Calu3 (cell line): ENCODE measurements around the gene LMTK3. TPM values are rescaled to one million over a fixed set of nuclear protein-coding genes. Genes with fewer than 3 reads are reported as not detected.

Source experiments
- Bru-seq: library from RNA; stranded (reverse); fragments of 400-500 nt; gene quantifications from one replicate; lab custom pipeline; 2021; lab: Mats Ljungman, UMichigan
- BruChase-seq, 2 experiments: library from RNA; stranded (reverse); fragments of 400-500 nt; gene quantifications; one replicate each; lab custom pipeline; 2021; lab: Mats Ljungman, UMichigan
- BruUV-seq: library from RNA; stranded (reverse); fragments of 400-500 nt; replicated peaks from 2 replicates; lab custom pipeline; 2021; lab: Mats Ljungman, UMichigan
- CTCF ChIA-PET: fragments of 300-600 bp; sonication (Branson Sonifier 250); formaldehyde crosslinking; loops from one replicate; lab custom pipeline; 2022; ENCODE audit warnings: antibody characterized with exemption; lab: Charles Lee
- DNase-seq: peaks from one replicate; pipeline ENCODE4 v3.0.0; 2022
- H3K27ac Mint-ChIP-seq: one replicate; pipeline ENCODE4 v1.8.0; 2022; ENCODE audit warnings: mixed read lengths; ENCODE audit not compliant: unreplicated experiment
- H3K27me3 Mint-ChIP-seq: one replicate; pipeline ENCODE4 v1.8.0; 2022; ENCODE audit warnings: mixed read lengths; ENCODE audit not compliant: unreplicated experiment
- H3K36me3 Mint-ChIP-seq: one replicate; pipeline ENCODE4 v1.8.0; 2022; ENCODE audit warnings: mild to moderate bottlenecking, moderate library complexity, mixed read lengths; ENCODE audit not compliant: insufficient read depth, unreplicated experiment
- H3K4me1 Mint-ChIP-seq: one replicate; pipeline ENCODE4 v1.8.0; 2022; ENCODE audit warnings: mild to moderate bottlenecking, low read depth, mixed read lengths; ENCODE audit not compliant: unreplicated experiment
- H3K4me3 Mint-ChIP-seq: one replicate; pipeline ENCODE4 v1.8.0; 2022; ENCODE audit warnings: mild to moderate bottlenecking, low read depth, moderate library complexity, mixed read lengths; ENCODE audit not compliant: unreplicated experiment
- H3K9me3 Mint-ChIP-seq: one replicate; pipeline ENCODE4 v1.8.0; 2022; ENCODE audit warnings: low read depth, mixed read lengths; ENCODE audit not compliant: unreplicated experiment
- intact Hi-C: fragments of 100-400 bp; cut with micrococcal nuclease; formaldehyde crosslinking; loops from one replicate; pipeline ENCODE4 v1.10.0; 2022; ENCODE audit not compliant: unreplicated experiment
- long read RNA-seq: library from polyadenylated mRNA; stranded (forward); transcript quantifications from one replicate; pipeline ENCODE4 v2.0.0, GENCODE V29; 2022
- total RNA-seq: library from RNA; stranded (reverse); gene quantifications from 2 replicates; pipeline ENCODE4 v1.2.3, GENCODE V29; 2022
- TF ChIP-seq, protein P1 (sequence below): fragments of 200-600 bp; IDR thresholded peaks from one replicate; pipeline ENCODE4 v1.8.0; 2022; ENCODE audit warnings: antibody characterized with exemption; ENCODE audit not compliant: unreplicated experiment

Gene LMTK3, protein sequence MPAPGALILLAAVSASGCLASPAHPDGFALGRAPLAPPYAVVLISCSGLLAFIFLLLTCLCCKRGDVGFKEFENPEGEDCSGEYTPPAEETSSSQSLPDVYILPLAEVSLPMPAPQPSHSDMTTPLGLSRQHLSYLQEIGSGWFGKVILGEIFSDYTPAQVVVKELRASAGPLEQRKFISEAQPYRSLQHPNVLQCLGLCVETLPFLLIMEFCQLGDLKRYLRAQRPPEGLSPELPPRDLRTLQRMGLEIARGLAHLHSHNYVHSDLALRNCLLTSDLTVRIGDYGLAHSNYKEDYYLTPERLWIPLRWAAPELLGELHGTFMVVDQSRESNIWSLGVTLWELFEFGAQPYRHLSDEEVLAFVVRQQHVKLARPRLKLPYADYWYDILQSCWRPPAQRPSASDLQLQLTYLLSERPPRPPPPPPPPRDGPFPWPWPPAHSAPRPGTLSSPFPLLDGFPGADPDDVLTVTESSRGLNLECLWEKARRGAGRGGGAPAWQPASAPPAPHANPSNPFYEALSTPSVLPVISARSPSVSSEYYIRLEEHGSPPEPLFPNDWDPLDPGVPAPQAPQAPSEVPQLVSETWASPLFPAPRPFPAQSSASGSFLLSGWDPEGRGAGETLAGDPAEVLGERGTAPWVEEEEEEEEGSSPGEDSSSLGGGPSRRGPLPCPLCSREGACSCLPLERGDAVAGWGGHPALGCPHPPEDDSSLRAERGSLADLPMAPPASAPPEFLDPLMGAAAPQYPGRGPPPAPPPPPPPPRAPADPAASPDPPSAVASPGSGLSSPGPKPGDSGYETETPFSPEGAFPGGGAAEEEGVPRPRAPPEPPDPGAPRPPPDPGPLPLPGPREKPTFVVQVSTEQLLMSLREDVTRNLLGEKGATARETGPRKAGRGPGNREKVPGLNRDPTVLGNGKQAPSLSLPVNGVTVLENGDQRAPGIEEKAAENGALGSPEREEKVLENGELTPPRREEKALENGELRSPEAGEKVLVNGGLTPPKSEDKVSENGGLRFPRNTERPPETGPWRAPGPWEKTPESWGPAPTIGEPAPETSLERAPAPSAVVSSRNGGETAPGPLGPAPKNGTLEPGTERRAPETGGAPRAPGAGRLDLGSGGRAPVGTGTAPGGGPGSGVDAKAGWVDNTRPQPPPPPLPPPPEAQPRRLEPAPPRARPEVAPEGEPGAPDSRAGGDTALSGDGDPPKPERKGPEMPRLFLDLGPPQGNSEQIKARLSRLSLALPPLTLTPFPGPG (N-terminal part only)
- total RNA-seq, result 1.0 and 2.4 TPM in 2 replicates
- percentile 22 among the genes with signal in this experiment for Bru-seq, nascent RNA
- BruChase-seq, experiment 1, labeled RNA remaining after a 6-hour chase, result percentile 23 among the genes with signal in this experiment
- BruChase-seq, experiment 2, labeled RNA remaining after a 2-hour chase, result percentile 20 among the genes with signal in this experiment
- long read RNA-seq, partial matches to known transcripts, result 0 of 18 reads
- long read RNA-seq, other reads (novel, unspliced or antisense), result 18 of 18 reads

DNA sequence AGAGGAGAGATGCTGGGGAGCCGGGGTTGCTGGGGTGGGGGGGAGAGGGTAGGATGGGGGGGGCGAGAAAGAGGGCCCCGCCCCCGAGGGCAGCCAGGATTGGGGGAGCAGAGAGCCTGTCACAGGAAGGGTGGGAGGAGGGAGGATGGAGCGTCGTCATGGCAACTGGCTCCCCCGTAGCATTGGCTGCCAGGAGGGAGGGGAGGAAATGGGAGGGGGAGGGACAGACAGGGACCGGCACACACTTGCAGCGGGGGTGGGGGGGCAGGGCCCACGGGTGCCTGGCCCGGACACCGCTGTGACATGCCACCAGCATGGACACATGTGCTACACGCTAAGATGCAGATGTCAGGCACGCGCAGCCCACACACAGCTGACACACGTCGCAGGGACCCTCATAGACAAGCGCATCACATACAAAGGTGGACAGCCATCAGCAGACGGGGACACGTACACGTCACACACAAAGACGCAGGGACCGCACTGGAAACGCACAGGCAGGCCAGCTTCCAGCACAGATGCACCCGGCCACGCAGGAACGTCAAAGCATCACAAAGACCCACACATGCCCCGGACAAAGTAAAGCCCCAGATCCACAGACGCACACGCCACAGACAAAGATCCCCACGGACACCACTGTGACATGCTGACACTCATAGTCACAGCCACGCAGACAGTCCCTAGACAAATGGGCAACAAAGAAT, at the start of gene LMTK3:
LMTK3 (minus strand) TSS at position 36 of the 704 bp plus-strand sequence. CDS start 259 bp downstream, outside the sequence.
- CTCF ChIA-PET, result no interaction called here
- H3K4me1 Mint-ChIP-seq, result peaks cover 17% of the 10 kb centered on the region
- TF ChIP-seq, protein P1, sequence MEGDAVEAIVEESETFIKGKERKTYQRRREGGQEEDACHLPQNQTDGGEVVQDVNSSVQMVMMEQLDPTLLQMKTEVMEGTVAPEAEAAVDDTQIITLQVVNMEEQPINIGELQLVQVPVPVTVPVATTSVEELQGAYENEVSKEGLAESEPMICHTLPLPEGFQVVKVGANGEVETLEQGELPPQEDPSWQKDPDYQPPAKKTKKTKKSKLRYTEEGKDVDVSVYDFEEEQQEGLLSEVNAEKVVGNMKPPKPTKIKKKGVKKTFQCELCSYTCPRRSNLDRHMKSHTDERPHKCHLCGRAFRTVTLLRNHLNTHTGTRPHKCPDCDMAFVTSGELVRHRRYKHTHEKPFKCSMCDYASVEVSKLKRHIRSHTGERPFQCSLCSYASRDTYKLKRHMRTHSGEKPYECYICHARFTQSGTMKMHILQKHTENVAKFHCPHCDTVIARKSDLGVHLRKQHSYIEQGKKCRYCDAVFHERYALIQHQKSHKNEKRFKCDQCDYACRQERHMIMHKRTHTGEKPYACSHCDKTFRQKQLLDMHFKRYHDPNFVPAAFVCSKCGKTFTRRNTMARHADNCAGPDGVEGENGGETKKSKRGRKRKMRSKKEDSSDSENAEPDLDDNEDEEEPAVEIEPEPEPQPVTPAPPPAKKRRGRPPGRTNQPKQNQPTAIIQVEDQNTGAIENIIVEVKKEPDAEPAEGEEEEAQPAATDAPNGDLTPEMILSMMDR, result no peak
- no peaks in the 10 kb centered on the region for H3K9me3 Mint-ChIP-seq
- no peak within 1 kb of the TSS for H3K4me3 Mint-ChIP-seq
- peaks cover 9% of the 10 kb centered on the region for H3K36me3 Mint-ChIP-seq
- no peak for DNase-seq
- BruUV-seq, result no TSS peak
- no peaks in the 10 kb centered on the region for H3K27me3 Mint-ChIP-seq
- no peak within 1 kb of the TSS for H3K27ac Mint-ChIP-seq
- intact Hi-C loops, result no loop called here

DNA sequence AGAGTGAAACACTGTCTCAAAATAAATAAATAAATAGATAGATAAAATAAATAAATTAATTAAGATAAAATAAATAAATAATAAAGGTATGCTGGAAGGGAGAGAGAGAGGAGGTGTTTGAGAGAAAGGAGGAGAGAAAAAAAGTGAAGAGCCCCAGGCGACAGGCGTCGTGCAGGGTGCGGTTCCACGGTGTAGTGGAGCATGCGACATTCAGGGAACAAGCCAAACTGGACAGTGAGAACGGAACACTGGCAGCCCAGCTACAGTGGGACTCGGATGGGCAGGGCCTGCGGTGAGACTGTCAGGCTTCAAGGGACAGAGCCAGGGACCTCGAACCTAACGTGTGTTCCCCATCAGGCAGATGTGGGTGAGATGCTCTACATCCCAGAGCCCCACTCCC, 49.8 kb upstream of the LMTK3 start:
- Mint-ChIP-seq H3K27me3 (no peaks in the 10 kb centered on the region), H3K4me1 (peaks cover 18% of the 10 kb centered on the region), H3K36me3 (peaks cover 12% of the 10 kb centered on the region), H3K27ac (no peak overlapping the region), H3K9me3 (no peaks in the 10 kb centered on the region), H3K4me3 (no peak overlapping the region)
- no peak for DNase-seq
- intact Hi-C loops, result no loop called here
- BruUV-seq, result no TSS peak
- TF ChIP-seq, protein P1, result no peak
- CTCF ChIA-PET, result no interaction called here

DNA sequence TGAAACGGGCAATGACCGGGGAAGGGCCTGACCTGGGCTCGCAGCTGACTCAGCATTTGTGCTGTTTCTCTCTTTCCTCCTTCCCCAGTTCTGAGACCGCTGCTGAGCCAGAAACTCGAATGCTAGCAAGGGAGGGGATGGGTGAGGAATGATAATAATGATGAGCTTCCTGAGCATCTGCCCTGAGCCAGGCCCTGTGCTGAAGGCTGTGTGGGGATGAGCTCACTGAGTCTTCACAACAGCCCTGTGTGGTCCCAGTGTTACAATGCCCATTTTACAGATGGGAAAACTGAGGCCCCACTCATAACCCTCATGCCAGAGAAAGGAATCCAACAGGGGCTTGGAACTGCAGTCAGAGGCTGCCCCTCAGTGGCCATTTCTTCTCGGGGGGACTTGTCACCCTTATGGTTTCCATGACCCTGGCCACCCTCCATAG, 48.5 kb upstream of the LMTK3 start:
- CTCF ChIA-PET, result interaction anchor here (0.6 kb wide), 1 partner anchor 19 kb away, joined by 5 read pairs; no protein-coding TSS in a partner anchor
- no TSS peak for BruUV-seq
- H3K4me1 Mint-ChIP-seq, result peaks cover 24% of the 10 kb centered on the region
- peaks cover 10% of the 10 kb centered on the region for H3K36me3 Mint-ChIP-seq
- no peak overlapping the region for H3K27ac Mint-ChIP-seq
- TF ChIP-seq, protein P1, result no peak
- intact Hi-C loops, result no loop called here
- no peaks in the 10 kb centered on the region for H3K27me3 Mint-ChIP-seq
- H3K9me3 Mint-ChIP-seq, result no peaks in the 10 kb centered on the region
- H3K4me3 Mint-ChIP-seq, result no peak overlapping the region
- no peak for DNase-seq
